ENCODE results near the gene EFL1. TPM values are rescaled to one million over a fixed set of nuclear protein-coding genes. Genes with fewer than 3 reads are reported as not detected.

The EFL1 gene
- total and polyA plus RNA-seq, 2 experiments from 2014 or later: 15.4 to 46.4 TPM

- no peak overlapping the region for H2AFZ ChIP-seq
- ATAC-seq: no peak
- Mint-ChIP-seq H3K4me1 (peaks cover 22% of the 10 kb centered on the region), H3K27ac (no peak overlapping the region), H3K9me3 (no peaks in the 10 kb centered on the region), H3K36me3 (ENCODE audit: low read depth) (no peaks in the 10 kb centered on the region), H3K4me3 (no peak overlapping the region), H3K27me3 (ENCODE audit: insufficient read depth, low read depth, poor library complexity) (peaks cover 2% of the 10 kb centered on the region)
- no peak overlapping the region for H3K4me3 ChIP-seq
- H3K27ac ChIP-seq (ENCODE audit: low read depth): no peak overlapping the region
- no peaks in the 10 kb centered on the region for H3K27me3 ChIP-seq (ENCODE audit: insufficient read depth)
- no peaks in the 10 kb centered on the region for H3K79me2 ChIP-seq (replicated peaks; ENCODE audit: insufficient read depth)
- no peak overlapping the region for H3K4me2 ChIP-seq
- H3K36me3 ChIP-seq (ENCODE audit: insufficient read depth): no peaks in the 10 kb centered on the region
- no peak for TF ChIP-seq NANOG (IDR thresholded peaks at IDR 0.05; ENCODE audit: borderline replicate concordance)
- no peak for TF ChIP-seq POLR2AphosphoS5 (IDR thresholded peaks at IDR 0.05; ENCODE audit: low read depth)
- no peak for TF ChIP-seq JUNB (IDR thresholded peaks at IDR 0.05; ENCODE audit: unreplicated experiment)
- TF ChIP-seq, protein P1, sequence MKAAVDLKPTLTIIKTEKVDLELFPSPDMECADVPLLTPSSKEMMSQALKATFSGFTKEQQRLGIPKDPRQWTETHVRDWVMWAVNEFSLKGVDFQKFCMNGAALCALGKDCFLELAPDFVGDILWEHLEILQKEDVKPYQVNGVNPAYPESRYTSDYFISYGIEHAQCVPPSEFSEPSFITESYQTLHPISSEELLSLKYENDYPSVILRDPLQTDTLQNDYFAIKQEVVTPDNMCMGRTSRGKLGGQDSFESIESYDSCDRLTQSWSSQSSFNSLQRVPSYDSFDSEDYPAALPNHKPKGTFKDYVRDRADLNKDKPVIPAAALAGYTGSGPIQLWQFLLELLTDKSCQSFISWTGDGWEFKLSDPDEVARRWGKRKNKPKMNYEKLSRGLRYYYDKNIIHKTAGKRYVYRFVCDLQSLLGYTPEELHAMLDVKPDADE (IDR thresholded peaks at IDR 0.05): no peak
- no peak for TF ChIP-seq EZH2 (IDR thresholded peaks at IDR 0.05; ENCODE audit: low read depth, unreplicated experiment)
- TF ChIP-seq EZH2phosphoT487 (IDR thresholded peaks at IDR 0.05; ENCODE audit: unreplicated experiment): no peak
- TF ChIP-seq ZNF331 (CRISPR knock-in tag; IDR thresholded peaks at IDR 0.05; ENCODE audit: low read depth): no peak
- TF ChIP-seq STAT1 (IDR thresholded peaks at IDR 0.05; ENCODE audit: unreplicated experiment): no peak
- no peak for TF ChIP-seq ZNF114 (CRISPR knock-in tag; IDR thresholded peaks at IDR 0.05)
- TF ChIP-seq ZNF462 (CRISPR knock-in tag; IDR thresholded peaks at IDR 0.05): no peak
- no peaks in the 10 kb centered on the region for H3F3A ChIP-seq (replicated peaks; ENCODE audit: low read depth)
- H3K9me2 ChIP-seq (ENCODE audit: insufficient read depth): peaks cover 6% of the 10 kb centered on the region; the same call in 1 of the 2 replicates
- peaks cover 11% of the 10 kb centered on the region for H3K4me1 ChIP-seq (ENCODE audit: insufficient read depth)
- DNase-seq (ENCODE audit: low spot score): no peak
- no peaks in the 10 kb centered on the region for H4K20me1 ChIP-seq (replicated peaks; ENCODE audit: insufficient read depth)
Observed at GRCh38 chr15:82093774-82094211, 168.7 kb downstream of the EFL1 start.

All from GM23338 (cell line).